ENCODE data around the gene MIP. TPM values are rescaled to one million over a fixed set of nuclear protein-coding genes. Genes with fewer than 3 reads are reported as not detected.

MIP gene
- total RNA-seq, 6 donors from 2014 or later = not detected

GRCh38 chr12:56490360-56490759 is 35.9 kb upstream of the MIP start:
- no peaks in the 10 kb centered on the region for H3K27me3 ChIP-seq
- ATAC-seq (ENCODE audit: low FRiP score in 2 of 2) (no peak), DNase-seq (no peak)
- no peak overlapping the region for H3K27ac ChIP-seq
- no peaks in the 10 kb centered on the region for H3K9me3 ChIP-seq
- no peak overlapping the region for H3K4me3 ChIP-seq
- H3K36me3 ChIP-seq = no peaks in the 10 kb centered on the region
- TF ChIP-seq POLR2AphosphoS5 (IDR thresholded peaks at IDR 0.05) (no peak), CTCF (IDR thresholded peaks at IDR 0.05) (no peak), EP300 (IDR thresholded peaks at IDR 0.05) (no peak), POLR2A (IDR thresholded peaks at IDR 0.05) (no peak)
- H3K4me1 ChIP-seq = peaks cover 8 to 20% (median 16%) of the 10 kb centered on the region in 4 donors

GRCh38 chr12:56488041-56488955 is 33.8 kb upstream of the MIP start, which contains the start of gene GLS2:
Gene GLS2, minus strand, starts transcription at chr12:56488161. Its CDS starts 43 bp downstream, at chr12:56488118.
- no peaks in the 10 kb centered on the region for H3K36me3 ChIP-seq
- H3K27me3 ChIP-seq = no peaks in the 10 kb centered on the region
- DNase-seq (peak; percentile 82 to 93), ATAC-seq (ENCODE audit: low FRiP score in 2 of 2) (peak; percentile 97)
- no peak for TF ChIP-seq POLR2A (IDR thresholded peaks at IDR 0.05)
- no peak for TF ChIP-seq CTCF (IDR thresholded peaks at IDR 0.05)
- no peak for TF ChIP-seq POLR2AphosphoS5 (IDR thresholded peaks at IDR 0.05)
- TF ChIP-seq EP300 (IDR thresholded peaks at IDR 0.05) = no peak
- 19 to 23% methylated on average over 46 to 56 of the region's 59 CpGs for WGBS, 2 donors
- H3K4me1 ChIP-seq = peaks cover 8 to 20% (median 16%) of the 10 kb centered on the region in 4 donors
- H3K4me3 ChIP-seq = peak within 1 kb of the TSS; percentile 59 to 73 (median 68)
- H3K9me3 ChIP-seq = no peaks in the 10 kb centered on the region
- peak within 1 kb of the TSS in 3 of 4 donors; percentile 4 to 66 (median 20) for H3K27ac ChIP-seq

GRCh38 chr12:56487448-56488040 is 33.1 kb upstream of the MIP start:
- peak; percentile 46 to 87 for DNase-seq
- 9 to 41% methylated on average over 5 to 35 of the region's 44 CpGs for WGBS, 2 donors
- peak overlapping the region in 3 of 4 donors; percentile 4 to 66 (median 20) for H3K27ac ChIP-seq

GRCh38 chr12:56486694-56487093 is 32.2 kb upstream of the MIP start:
- no peak for ATAC-seq (ENCODE audit: low FRiP score in 2 of 2)
- Histone ChIP-seq H3K36me3 (no peaks in the 10 kb centered on the region), H3K27ac (no peak overlapping the region), H3K4me1 (peaks cover 8 to 20% (median 16%) of the 10 kb centered on the region in 4 donors), H3K4me3 (no peak overlapping the region), H3K9me3 (no peaks in the 10 kb centered on the region), H3K27me3 (no peaks in the 10 kb centered on the region)
- no peak for TF ChIP-seq POLR2A (IDR thresholded peaks at IDR 0.05)
- TF ChIP-seq POLR2AphosphoS5 (IDR thresholded peaks at IDR 0.05) = no peak
- no peak for TF ChIP-seq CTCF (IDR thresholded peaks at IDR 0.05)
- TF ChIP-seq EP300 (IDR thresholded peaks at IDR 0.05) = no peak
- WGBS, 2 donors = 82 to 86% methylated on average over 12 of the region's 12 CpGs
- DNase-seq = no peak

More at GRCh38 chr12:56487448-56488040, 33.1 kb upstream of the MIP start:
- no peaks in the 10 kb centered on the region for H3K36me3 ChIP-seq
- ATAC-seq (ENCODE audit: low FRiP score in 2 of 2) = peak; percentile 65 to 68
- H3K9me3 ChIP-seq = no peaks in the 10 kb centered on the region
- H3K4me3 ChIP-seq = peak overlapping the region; percentile 59 to 73 (median 68)
- no peak for TF ChIP-seq POLR2A (IDR thresholded peaks at IDR 0.05)
- no peak for TF ChIP-seq CTCF (IDR thresholded peaks at IDR 0.05)
- no peaks in the 10 kb centered on the region for H3K27me3 ChIP-seq
- H3K4me1 ChIP-seq = peaks cover 8 to 20% (median 16%) of the 10 kb centered on the region in 4 donors
